C4-2B (cell line): ENCODE results near the gene CD209.

ENCODE experiments used
- CTCF ChIP-seq: fragments of 450-650 bp; conservative IDR thresholded peaks from 2 replicates; pipeline ENCODE4 v1.5.1; 2017; ENCODE audit warnings: mild to moderate bottlenecking
- ZFX ChIP-seq: fragments of 450-650 bp; IDR thresholded peaks from 2 replicates; pipeline ENCODE4 v1.6.1; 2017

DNA sequence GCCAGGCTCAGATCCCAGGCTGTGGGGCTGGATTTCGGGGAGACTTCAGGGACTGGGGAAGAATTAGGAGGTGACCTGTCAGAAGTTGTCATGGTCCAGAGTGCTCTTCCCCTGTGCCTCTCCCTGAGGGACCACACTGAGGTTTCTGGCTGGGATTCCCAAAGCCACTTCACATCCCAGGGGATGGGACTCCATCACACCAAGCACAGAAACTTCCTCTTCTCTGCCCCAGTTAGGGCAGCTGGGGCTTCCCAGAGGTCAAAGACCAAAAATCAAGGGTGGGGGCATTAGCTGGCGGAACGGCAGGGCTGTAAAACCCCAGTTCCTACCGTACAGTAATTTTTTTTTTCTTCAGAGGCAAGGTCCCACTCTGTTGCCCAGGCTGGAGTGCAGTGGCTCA lies 52.8 kb downstream of the CD209 start:
- TF ChIP-seq CTCF, result no peak
- no peak for TF ChIP-seq ZFX
